ENCODE results near the gene RPS27L.

DNA sequence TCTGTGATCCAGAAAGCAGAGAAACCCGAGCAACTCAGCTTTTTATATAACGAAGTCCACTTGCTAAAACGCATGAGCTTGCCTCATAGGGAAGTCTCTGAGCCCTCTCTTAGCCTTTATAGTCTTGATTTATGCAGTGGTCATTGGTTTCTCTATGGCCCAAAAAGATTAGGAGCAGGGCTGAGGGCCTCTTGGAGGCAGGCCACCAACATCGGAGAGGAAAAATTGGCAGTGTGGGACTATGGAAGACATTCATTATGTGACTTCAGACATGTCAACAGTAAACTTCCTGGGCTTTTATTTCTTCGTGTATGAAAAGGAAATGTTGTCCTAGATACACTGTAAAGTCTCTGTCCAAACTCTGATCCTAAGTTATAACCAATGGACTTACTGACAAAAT, 45.6 kb upstream of the RPS27L start:
- TF ChIP-seq, protein P1, sequence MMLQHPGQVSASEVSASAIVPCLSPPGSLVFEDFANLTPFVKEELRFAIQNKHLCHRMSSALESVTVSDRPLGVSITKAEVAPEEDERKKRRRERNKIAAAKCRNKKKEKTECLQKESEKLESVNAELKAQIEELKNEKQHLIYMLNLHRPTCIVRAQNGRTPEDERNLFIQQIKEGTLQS (CRISPR knock-in tag; conservative IDR thresholded peaks at IDR 0.05) = no peak
- TF ChIP-seq, protein P2, sequence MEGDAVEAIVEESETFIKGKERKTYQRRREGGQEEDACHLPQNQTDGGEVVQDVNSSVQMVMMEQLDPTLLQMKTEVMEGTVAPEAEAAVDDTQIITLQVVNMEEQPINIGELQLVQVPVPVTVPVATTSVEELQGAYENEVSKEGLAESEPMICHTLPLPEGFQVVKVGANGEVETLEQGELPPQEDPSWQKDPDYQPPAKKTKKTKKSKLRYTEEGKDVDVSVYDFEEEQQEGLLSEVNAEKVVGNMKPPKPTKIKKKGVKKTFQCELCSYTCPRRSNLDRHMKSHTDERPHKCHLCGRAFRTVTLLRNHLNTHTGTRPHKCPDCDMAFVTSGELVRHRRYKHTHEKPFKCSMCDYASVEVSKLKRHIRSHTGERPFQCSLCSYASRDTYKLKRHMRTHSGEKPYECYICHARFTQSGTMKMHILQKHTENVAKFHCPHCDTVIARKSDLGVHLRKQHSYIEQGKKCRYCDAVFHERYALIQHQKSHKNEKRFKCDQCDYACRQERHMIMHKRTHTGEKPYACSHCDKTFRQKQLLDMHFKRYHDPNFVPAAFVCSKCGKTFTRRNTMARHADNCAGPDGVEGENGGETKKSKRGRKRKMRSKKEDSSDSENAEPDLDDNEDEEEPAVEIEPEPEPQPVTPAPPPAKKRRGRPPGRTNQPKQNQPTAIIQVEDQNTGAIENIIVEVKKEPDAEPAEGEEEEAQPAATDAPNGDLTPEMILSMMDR (IDR thresholded peaks at IDR 0.05) = no peak
- no peak for TF ChIP-seq IRF2 (CRISPR knock-in tag; IDR thresholded peaks at IDR 0.05; ENCODE audit: borderline replicate concordance, low read depth)
- TF ChIP-seq ATF1 (CRISPR knock-in tag; IDR thresholded peaks at IDR 0.05) = no peak
- TF ChIP-seq CBFB (CRISPR knock-in tag; IDR thresholded peaks at IDR 0.05; ENCODE audit: low read depth) = no peak
- TF ChIP-seq ZNF121 (CRISPR knock-in tag; IDR thresholded peaks at IDR 0.05) = no peak
- TF ChIP-seq, protein P3, sequence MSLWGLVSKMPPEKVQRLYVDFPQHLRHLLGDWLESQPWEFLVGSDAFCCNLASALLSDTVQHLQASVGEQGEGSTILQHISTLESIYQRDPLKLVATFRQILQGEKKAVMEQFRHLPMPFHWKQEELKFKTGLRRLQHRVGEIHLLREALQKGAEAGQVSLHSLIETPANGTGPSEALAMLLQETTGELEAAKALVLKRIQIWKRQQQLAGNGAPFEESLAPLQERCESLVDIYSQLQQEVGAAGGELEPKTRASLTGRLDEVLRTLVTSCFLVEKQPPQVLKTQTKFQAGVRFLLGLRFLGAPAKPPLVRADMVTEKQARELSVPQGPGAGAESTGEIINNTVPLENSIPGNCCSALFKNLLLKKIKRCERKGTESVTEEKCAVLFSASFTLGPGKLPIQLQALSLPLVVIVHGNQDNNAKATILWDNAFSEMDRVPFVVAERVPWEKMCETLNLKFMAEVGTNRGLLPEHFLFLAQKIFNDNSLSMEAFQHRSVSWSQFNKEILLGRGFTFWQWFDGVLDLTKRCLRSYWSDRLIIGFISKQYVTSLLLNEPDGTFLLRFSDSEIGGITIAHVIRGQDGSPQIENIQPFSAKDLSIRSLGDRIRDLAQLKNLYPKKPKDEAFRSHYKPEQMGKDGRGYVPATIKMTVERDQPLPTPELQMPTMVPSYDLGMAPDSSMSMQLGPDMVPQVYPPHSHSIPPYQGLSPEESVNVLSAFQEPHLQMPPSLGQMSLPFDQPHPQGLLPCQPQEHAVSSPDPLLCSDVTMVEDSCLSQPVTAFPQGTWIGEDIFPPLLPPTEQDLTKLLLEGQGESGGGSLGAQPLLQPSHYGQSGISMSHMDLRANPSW (CRISPR knock-in tag; conservative IDR thresholded peaks at IDR 0.05; ENCODE audit: low read depth) = no peak
- no peak for TF ChIP-seq JUN (CRISPR knock-in tag; IDR thresholded peaks at IDR 0.05)
- TF ChIP-seq, protein P4, sequence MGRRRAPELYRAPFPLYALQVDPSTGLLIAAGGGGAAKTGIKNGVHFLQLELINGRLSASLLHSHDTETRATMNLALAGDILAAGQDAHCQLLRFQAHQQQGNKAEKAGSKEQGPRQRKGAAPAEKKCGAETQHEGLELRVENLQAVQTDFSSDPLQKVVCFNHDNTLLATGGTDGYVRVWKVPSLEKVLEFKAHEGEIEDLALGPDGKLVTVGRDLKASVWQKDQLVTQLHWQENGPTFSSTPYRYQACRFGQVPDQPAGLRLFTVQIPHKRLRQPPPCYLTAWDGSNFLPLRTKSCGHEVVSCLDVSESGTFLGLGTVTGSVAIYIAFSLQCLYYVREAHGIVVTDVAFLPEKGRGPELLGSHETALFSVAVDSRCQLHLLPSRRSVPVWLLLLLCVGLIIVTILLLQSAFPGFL (CRISPR knock-in tag; IDR thresholded peaks at IDR 0.05; ENCODE audit: borderline replicate concordance) = no peak
- no peak for TF ChIP-seq ESRRA (CRISPR knock-in tag; IDR thresholded peaks at IDR 0.05; ENCODE audit: borderline replicate concordance)
- TF ChIP-seq, protein P5, sequence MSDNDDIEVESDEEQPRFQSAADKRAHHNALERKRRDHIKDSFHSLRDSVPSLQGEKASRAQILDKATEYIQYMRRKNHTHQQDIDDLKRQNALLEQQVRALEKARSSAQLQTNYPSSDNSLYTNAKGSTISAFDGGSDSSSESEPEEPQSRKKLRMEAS (CRISPR knock-in tag; IDR thresholded peaks at IDR 0.05) = no peak
- TF ChIP-seq SP1 (CRISPR knock-in tag; conservative IDR thresholded peaks at IDR 0.05) = no peak
- no peak for TF ChIP-seq CREB1 (CRISPR knock-in tag; IDR thresholded peaks at IDR 0.05)
